GM12892 (cell line): ENCODE data around the gene RIN3.

Experiments
- POLR2A ChIP-seq: IDR thresholded peaks from 2 replicates; pipeline ENCODE4 v1.6.1; 2011; ENCODE audit warnings: low read depth, low read length, control low read depth
- POLR2AphosphoS5 ChIP-seq: IDR thresholded peaks from 2 replicates; pipeline ENCODE4 v1.6.1; 2011; ENCODE audit warnings: low read depth, low read length, control low read depth

DNA sequence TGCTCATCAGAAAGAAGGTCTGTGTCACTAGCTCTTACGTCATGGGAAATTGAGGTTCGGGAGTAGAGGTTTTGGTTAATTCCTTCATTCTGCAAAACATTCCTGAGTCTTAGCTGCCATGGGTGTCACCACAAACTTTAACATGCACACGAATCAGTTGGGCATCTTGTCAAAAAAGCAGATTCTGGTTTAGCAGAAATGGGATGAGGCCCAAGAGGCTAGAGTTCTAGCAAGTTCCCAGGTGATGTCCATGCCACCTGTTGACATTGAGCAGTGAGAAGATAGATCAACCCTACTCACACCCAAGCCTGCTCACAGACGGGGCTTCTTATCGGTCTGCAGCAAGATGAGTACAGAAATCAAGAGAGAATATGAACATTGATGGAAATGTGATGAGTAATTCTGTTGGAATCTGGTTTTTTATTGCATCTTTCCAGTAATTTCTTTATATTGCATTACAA, 11.7 kb upstream of the RIN3 start:
- TF ChIP-seq POLR2A, result no peak
- no peak for TF ChIP-seq POLR2AphosphoS5
